Heart left ventricle (tissue), 13 donors: ENCODE results near the gene TTC34.

Experiments
- CTCF ChIP-seq, 12 donors: fragments of 200-600 bp; sonication (generic) in 4 of 12; IDR thresholded peaks; one replicate each; pipeline versions ENCODE4 v1.5.0 to v1.8.0; 2018 to 2022; ENCODE audit warnings: antibody characterized with exemption in 12 of 12, mild to moderate bottlenecking in 5 of 12
- POLR2A ChIP-seq, 2 donors: fragments of 450-650 bp; IDR thresholded peaks; one replicate each; pipeline ENCODE4 v1.6.1; 2017; ENCODE audit warnings: antibody characterized with exemption in 2 of 2, mild to moderate bottlenecking in 2 of 2, moderate library complexity in 2 of 2
- donor health status: ischemic (EF 13 %, LVEDD 7.1; RV severe dilation, severe dysfunction).
- donor health status: DM: no; HTN: yes; CAD: no.
- donor health status: DM: no; HTN: no; CAD: no.
- donor health status: ischemic (EF 25% LVEDD 6.9; RV normal size, moderate dysfunction).
- donor health status: ischemic (EF 25% LVEDD 5.7; RV mildly dilated, moderate dysfunction).
- donor health status: ischemic (EF 35%, LVEDD 5.7; RV mildly dilated, moderate dysfunction).
- donor health status: nonischemic (EF 11% LVEDD 7.7; RV severe dilation, severe dysfunction).
- donor health status: DM: yes; HTN: yes; CAD: no.
- donor health status: PGD.
- donor health status: ischemic (EF 29% LVEDD 5.4; RV normal size, mild dysfunction).
- donor health status: nonischemic (EF 23%, LVEDD 6.1; RV moderate dilation, normal function).

- TF ChIP-seq CTCF (IDR thresholded peaks at IDR 0.05) (no peak), POLR2A (IDR thresholded peaks at IDR 0.05) (no peak)
These were observed 204.8 kb downstream of the TTC34 start for GRCh38 chr1:2596530-2597333.
